ENCODE results near the gene C2orf49.

The C2orf49 gene

DNA sequence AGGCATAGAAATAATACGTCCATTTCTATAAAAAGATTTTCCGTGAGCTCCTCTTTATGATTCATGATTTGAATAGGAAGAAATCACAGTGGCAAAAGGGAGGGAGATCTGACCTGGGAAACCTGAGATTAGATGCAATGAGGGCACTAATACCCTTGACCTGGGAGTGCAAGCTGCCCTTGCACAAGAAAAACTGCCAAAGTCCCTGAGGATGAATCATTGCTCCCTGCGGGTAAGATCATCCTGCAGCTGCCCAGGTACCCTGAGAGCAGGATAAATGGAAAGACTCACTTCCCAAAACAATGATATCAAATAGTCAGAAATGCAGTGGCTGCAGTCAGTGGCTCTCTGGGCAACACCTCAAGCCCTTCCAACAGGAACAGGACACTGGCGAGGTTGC lies 49.9 kb downstream of the C2orf49 start:
- Histone ChIP-seq H3K9ac (no peak overlapping the region), H3K4me1 (peaks cover 29% of the 10 kb centered on the region), H3K4me3 (no peak overlapping the region), H3K36me3 (no peaks in the 10 kb centered on the region), H3K27me3 (no peaks in the 10 kb centered on the region), H4K20me1 (no peaks in the 10 kb centered on the region), H3K4me2 (no peak overlapping the region), H3K9me3 (no peaks in the 10 kb centered on the region), H3K27ac (no peak overlapping the region)
- no peak for TF ChIP-seq Cebpa-rat (IDR thresholded peaks at IDR 0.05)

DNA sequence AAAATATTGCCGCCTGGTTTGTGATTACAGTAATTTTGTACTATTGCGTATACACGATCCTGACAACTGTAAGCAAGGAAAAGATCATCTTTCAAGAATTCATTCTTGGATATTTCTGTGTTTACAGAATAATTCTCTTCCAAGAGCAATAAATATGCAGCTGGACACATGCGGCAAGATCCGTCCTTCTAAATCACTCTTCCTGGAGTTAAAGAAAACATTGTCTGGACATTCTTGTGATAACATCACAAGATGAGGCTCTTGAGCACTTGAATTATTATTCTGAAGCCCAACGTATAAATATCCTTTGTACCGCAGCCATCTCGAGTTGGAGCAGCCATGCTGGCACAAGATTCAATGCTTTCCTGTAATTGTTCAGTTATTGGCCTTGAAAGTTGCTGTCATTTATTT lies 51.6 kb downstream of the C2orf49 start:
- Histone ChIP-seq H3K4me2 (no peak overlapping the region), H3K36me3 (no peaks in the 10 kb centered on the region), H3K27me3 (no peaks in the 10 kb centered on the region), H3K27ac (no peak overlapping the region), H3K9ac (no peak overlapping the region), H3K4me1 (peaks cover 17% of the 10 kb centered on the region), H3K4me3 (no peak overlapping the region), H3K9me3 (no peaks in the 10 kb centered on the region), H4K20me1 (no peaks in the 10 kb centered on the region)
- no peak for TF ChIP-seq Cebpa-rat (IDR thresholded peaks at IDR 0.05)

DNA sequence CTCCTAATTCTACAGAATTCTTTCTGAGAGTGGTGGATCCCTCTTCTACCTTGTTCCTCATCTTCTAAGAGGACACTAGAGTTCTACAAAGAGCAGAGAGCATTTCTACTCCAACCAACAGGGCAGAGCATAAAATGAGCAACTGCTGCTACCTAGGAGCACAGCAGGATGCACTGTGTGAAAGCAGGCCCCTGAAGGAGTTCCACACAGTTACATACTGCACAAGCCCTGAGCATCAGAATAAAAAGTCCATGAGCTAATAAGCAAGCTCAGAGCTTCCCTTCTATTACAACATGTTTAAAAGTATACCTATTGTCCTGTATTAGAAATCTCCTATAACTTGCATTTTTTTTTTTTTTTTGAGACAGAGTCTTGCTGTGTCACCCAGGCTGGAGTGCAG lies 53.1 kb downstream of the C2orf49 start:
- no peak overlapping the region for H3K4me3 ChIP-seq
- peaks cover 6% of the 10 kb centered on the region; the same call in 1 of the 2 replicates for H3K4me1 ChIP-seq
- H4K20me1 ChIP-seq: no peaks in the 10 kb centered on the region
- no peak overlapping the region for H3K27ac ChIP-seq
- H3K36me3 ChIP-seq: no peaks in the 10 kb centered on the region
- H3K9ac ChIP-seq: no peak overlapping the region
- TF ChIP-seq Cebpa-rat (IDR thresholded peaks at IDR 0.05): no peak
- H3K9me3 ChIP-seq: no peaks in the 10 kb centered on the region
- no peaks in the 10 kb centered on the region for H3K27me3 ChIP-seq
- H3K4me2 ChIP-seq: no peak overlapping the region

DNA sequence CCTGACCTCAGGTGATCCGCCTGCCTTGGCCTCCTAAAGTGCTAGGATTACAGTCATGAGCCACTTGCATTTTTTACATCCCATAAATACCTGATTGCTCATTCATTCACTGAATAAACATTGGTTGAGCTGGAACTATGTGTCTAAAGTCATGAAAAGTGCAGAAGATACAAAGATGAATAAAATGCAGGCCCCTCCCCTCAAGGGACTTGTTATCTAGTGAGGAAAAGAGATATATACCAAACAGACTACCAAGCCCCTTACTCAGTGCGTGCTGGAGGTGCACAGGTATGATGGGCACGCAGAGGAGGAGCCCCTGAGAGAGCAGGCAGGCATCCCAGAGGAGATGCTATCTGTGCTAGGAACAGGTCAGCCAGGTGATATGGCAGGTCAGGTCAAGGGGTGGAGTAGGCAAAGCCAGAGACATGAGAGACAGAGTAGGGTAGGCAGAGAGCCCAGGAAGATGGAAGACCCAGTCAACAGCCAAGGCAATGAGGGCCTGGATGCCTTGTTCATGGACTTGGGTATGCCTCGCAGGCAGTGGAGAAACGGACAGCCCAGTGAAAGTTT lies 53.8 kb downstream of the C2orf49 start:
- H3K4me2 ChIP-seq: no peak overlapping the region
- H3K4me3 ChIP-seq: no peak overlapping the region
- H3K27me3 ChIP-seq: no peaks in the 10 kb centered on the region
- TF ChIP-seq Cebpa-rat (IDR thresholded peaks at IDR 0.05): no peak
- H3K36me3 ChIP-seq: no peaks in the 10 kb centered on the region
- H3K27ac ChIP-seq: no peak overlapping the region
- H3K4me1 ChIP-seq: peaks cover 2% of the 10 kb centered on the region; the same call in 1 of the 2 replicates
- no peak overlapping the region for H3K9ac ChIP-seq
- H4K20me1 ChIP-seq: no peaks in the 10 kb centered on the region
- no peaks in the 10 kb centered on the region for H3K9me3 ChIP-seq

DNA sequence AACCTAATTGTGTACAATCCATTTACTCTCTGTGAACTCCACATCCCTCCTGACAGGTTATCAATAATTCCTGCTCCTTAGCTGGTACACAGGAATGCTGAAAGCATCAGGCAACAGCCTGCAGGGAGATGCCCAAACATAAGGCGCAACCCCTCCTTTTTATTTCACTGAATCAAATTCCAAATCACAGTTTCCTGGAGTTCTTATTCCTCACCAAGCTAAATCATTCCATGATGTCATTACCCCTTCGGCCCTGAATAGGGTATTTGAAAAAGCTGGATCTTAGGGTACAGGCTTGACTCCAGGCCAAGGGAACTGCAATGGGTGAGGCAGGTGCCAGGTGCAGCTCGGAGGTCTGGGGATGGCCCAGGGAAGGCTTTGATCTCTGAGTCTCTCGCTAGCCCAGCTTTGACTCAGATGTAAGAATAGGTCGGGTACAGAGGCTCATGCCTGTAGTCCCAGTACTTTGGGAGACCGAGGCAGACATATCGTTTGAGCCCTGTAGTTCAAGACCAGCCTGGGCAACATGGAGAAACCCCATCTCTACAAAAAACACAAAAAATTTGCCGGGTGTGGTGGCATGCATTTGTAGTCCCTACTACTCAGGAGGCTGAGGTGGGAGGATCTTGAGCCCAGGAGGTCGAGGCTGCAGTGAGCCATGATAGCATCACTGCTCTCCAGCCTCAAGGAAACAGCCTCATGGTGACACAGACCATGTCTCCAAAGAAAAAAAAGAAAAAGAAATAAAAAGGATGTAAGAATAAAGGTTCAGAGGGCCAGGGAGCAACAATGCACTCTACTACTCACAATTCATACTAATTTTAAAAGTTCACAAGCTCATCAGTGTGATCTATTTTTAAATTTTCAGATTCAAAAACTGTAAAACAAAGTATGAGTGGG lies 54.7 kb downstream of the C2orf49 start:
- Histone ChIP-seq H3K4me2 (no peak overlapping the region), H3K27ac (no peak overlapping the region), H3K4me1 (no peaks in the 10 kb centered on the region)

DNA sequence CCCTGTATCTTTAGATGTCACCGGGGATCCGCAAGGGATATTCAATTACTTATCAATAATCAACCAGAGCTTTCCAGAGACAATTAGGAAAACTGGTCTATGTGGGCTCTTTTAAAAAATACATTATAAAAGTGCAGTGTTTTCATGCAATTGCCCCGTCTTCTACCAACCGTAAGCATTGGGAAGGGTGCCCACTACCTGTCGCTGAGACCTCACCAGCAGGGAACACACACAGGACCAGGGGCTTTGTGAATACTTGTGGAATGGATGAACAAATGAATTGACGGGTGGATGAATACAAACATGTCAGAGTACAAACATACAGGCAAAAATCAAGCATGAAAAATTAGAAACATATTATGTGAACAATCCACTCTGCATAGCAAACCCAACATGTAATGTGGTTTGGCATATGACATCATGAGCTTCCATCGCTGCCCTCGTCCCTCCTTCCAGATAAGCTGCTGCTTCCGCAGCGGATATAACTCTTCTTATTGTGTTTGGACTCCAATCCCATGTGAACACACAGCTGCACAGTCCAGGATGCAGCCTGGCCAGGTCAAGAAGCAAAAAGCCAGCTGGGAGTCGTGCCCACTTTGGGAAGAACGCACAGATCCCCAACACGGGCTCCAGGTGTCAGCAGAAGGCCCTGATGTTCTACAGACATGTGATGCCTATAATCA lies 56.2 kb downstream of the C2orf49 start:
- Histone ChIP-seq H3K4me1 (no peaks in the 10 kb centered on the region), H3K27ac (no peak overlapping the region), H3K4me2 (no peak overlapping the region), H3K9me3 (peaks cover 3% of the 10 kb centered on the region; the same call in 1 of the 2 replicates), H4K20me1 (no peaks in the 10 kb centered on the region), H3K9ac (no peak overlapping the region), H3K27me3 (no peaks in the 10 kb centered on the region), H3K36me3 (no peaks in the 10 kb centered on the region), H3K4me3 (no peak overlapping the region)
- no peak for TF ChIP-seq Cebpa-rat (IDR thresholded peaks at IDR 0.05)

More for the DNA sequence above, 54.7 kb downstream of the C2orf49 start:
- Histone ChIP-seq H3K27me3 (no peaks in the 10 kb centered on the region), H3K9ac (no peak overlapping the region), H3K36me3 (no peaks in the 10 kb centered on the region), H3K4me3 (no peak overlapping the region), H3K9me3 (no peaks in the 10 kb centered on the region), H4K20me1 (no peaks in the 10 kb centered on the region)
- TF ChIP-seq Cebpa-rat (IDR thresholded peaks at IDR 0.05): no peak

DNA sequence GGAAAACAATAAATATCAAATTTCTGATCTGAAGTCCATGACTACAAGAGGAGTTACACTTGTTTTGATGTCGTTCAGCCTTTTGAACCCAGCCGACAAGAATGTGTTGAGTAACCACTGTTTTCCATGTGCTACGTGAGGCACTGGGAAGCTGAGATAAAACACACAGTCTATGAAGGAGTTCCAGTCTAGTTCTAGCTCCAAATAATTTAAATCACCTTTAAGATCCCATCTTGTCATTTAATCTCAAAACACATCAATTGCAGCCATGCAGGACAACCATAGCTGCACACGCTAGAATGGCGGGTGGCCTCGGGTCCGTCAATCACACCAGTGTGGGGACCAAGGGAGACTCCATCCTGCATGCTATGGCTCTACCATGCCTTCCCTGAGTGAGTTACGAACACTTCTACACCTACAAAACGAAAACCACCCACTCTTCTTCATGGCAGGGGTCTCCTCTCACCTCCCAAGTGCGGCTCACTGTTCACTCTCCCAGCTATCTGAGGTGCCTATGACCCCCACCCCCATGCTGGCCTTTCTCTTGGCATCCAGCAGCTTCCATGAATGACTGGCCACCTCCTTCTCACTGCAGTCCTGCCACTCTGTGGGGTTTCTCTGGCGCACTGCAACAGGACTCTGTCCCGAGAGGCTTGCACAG lies 57.7 kb downstream of the C2orf49 start:
- H3K4me2 ChIP-seq: no peak overlapping the region

DNA sequence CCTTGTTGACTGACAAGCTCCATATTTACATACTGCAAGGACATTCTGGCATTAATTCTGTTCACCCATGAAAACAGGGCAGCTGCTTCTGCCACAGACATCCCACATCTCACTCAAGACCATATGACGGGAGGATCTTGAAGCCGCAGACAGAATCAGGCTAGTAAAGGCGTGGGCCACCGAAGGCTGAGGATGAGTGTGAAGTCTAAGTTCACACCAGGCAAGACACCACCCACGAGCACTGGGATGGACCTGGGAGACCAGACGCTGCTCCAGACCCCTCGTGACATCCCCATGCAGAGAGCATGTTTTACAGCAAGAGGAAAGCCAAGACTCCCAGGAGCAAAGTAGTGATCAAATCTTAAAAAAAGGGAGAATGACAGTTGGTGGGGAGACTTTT lies 58.4 kb downstream of the C2orf49 start:
- TF ChIP-seq Cebpa-rat (IDR thresholded peaks at IDR 0.05): no peak
- Histone ChIP-seq H3K4me2 (no peak overlapping the region), H3K4me3 (no peak overlapping the region)

More for the DNA sequence above, 57.7 kb downstream of the C2orf49 start:
- Histone ChIP-seq H3K4me1 (no peaks in the 10 kb centered on the region), H3K4me3 (no peak overlapping the region), H3K27me3 (no peaks in the 10 kb centered on the region), H3K36me3 (no peaks in the 10 kb centered on the region), H4K20me1 (no peaks in the 10 kb centered on the region), H3K9ac (no peak overlapping the region), H3K27ac (no peak overlapping the region), H3K9me3 (peaks cover 14% of the 10 kb centered on the region)
- TF ChIP-seq Cebpa-rat (IDR thresholded peaks at IDR 0.05): no peak

DNA sequence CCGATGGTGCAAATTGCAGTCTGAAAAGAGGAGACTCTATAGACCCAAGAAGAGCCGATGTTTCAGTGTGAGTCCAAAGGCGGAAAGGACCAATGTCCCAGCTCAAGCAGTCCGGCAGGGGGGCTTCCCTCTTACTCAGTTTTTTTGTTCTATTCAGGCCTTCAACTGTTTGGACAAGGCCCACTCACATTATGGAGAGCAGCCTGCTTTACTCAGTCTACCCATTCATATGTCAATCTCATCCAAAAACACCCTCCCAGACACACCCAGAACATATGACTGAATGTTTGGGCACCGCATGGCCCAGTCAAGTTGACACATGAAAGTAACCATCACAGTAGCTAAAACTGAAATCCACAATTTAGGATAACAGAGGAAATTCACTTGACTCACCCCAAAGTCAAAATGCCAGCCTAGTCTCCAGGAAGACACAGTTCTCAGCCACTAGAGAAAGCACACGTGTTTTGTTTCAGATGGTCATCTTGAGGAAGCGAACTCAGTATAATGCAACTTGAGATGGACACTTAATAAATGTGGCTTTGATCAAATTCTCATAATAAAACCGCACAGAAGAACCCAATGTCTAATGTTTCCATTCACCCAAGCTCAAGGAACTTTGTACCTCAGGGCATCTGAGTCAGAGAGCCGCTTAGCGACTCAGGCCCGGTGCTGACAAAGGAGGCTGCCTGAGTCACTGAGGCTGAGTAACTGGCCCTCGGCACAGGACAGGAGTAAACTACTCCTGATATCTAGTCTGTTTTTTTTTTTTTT lies 59.1 kb downstream of the C2orf49 start:
- no peak overlapping the region for H3K27ac ChIP-seq
- no peak overlapping the region for H3K4me2 ChIP-seq
- no peaks in the 10 kb centered on the region for H3K4me1 ChIP-seq
- H3K4me3 ChIP-seq: no peak overlapping the region
- no peak overlapping the region for H3K9ac ChIP-seq
- no peaks in the 10 kb centered on the region for H3K27me3 ChIP-seq
- no peaks in the 10 kb centered on the region for H4K20me1 ChIP-seq
- TF ChIP-seq Cebpa-rat (IDR thresholded peaks at IDR 0.05): no peak
- peaks cover 14% of the 10 kb centered on the region for H3K9me3 ChIP-seq
- H3K36me3 ChIP-seq: no peaks in the 10 kb centered on the region

More for the DNA sequence above, 58.4 kb downstream of the C2orf49 start:
- Histone ChIP-seq H4K20me1 (no peaks in the 10 kb centered on the region), H3K4me1 (no peaks in the 10 kb centered on the region), H3K27me3 (no peaks in the 10 kb centered on the region), H3K9ac (no peak overlapping the region), H3K9me3 (peaks cover 14% of the 10 kb centered on the region), H3K27ac (no peak overlapping the region), H3K36me3 (no peaks in the 10 kb centered on the region)

All from BLaER1 (cell line).